HG03558 (cell line): ENCODE data around the gene SLAMF6.
"Not testable (repeated sequence)": the region's sequence is repeated elsewhere in the genome, so short reads cannot be mapped to it uniquely, and the experiment has no call there.

Source experiments
- ATAC-seq: cut with Tn5 transposase; IDR thresholded peaks from one replicate; pipeline ENCODE4 v1.9.1; 2021; ENCODE audit warnings: moderate number of reproducible peaks; ENCODE audit not compliant: unreplicated experiment; ENCODE audit errors: extremely low read depth

SLAMF6 gene

GRCh38 chr1:160544647-160545046 lies 21.6 kb upstream of the SLAMF6 start:
- no peak for ATAC-seq

GRCh38 chr1:160542303-160542945 lies 19.4 kb upstream of the SLAMF6 start:
- no peak for ATAC-seq

GRCh38 chr1:160541622-160542302 lies 18.7 kb upstream of the SLAMF6 start:
- no peak for ATAC-seq

- ATAC-seq, result no peak
Observed at GRCh38 chr1:160540859-160541233, 17.8 kb upstream of the SLAMF6 start.

GRCh38 chr1:160539990-160540858 lies 17.2 kb upstream of the SLAMF6 start:
- peak; percentile 87 for ATAC-seq

GRCh38 chr1:160539684-160539989 lies 16.6 kb upstream of the SLAMF6 start:
- no peak for ATAC-seq

- no peak for ATAC-seq
Observed at GRCh38 chr1:160538985-160539651, 16.1 kb upstream of the SLAMF6 start.

GRCh38 chr1:160537714-160538665 lies 14.9 kb upstream of the SLAMF6 start:
- no peak for ATAC-seq

GRCh38 chr1:160534823-160535605 lies 12.0 kb upstream of the SLAMF6 start:
- no peak for ATAC-seq

- ATAC-seq, result not testable (repeated sequence)
Observed at GRCh38 chr1:160532557-160532813, 9.4 kb upstream of the SLAMF6 start.

- ATAC-seq, result not testable (repeated sequence)
Observed at GRCh38 chr1:160531809-160532556, 8.9 kb upstream of the SLAMF6 start.

- not testable (repeated sequence) for ATAC-seq
Observed at GRCh38 chr1:160529401-160529952, 6.4 kb upstream of the SLAMF6 start.

- not testable (repeated sequence) for ATAC-seq
Observed at GRCh38 chr1:160523789-160524188, 734 bp upstream of the SLAMF6 start.

- ATAC-seq, result no peak
Observed at GRCh38 chr1:160522136-160522535, 919 bp downstream of the SLAMF6 start.

- ATAC-seq, result no peak
Observed at GRCh38 chr1:160521554-160521953, 1.5 kb downstream of the SLAMF6 start.

- no peak for ATAC-seq
Observed at GRCh38 chr1:160520999-160521398, 2.1 kb downstream of the SLAMF6 start.

- no peak for ATAC-seq
Observed at GRCh38 chr1:160520582-160520981, 2.5 kb downstream of the SLAMF6 start.
